GM12892 (cell line): ENCODE data around the gene NDUFAF2.

Experiments used
- POLR2A ChIP-seq: IDR thresholded peaks from 2 replicates; pipeline ENCODE4 v1.6.1; 2011; ENCODE audit warnings: low read depth, low read length, control low read depth
- POLR2AphosphoS5 ChIP-seq: IDR thresholded peaks from 2 replicates; pipeline ENCODE4 v1.6.1; 2011; ENCODE audit warnings: low read depth, low read length, control low read depth

DNA sequence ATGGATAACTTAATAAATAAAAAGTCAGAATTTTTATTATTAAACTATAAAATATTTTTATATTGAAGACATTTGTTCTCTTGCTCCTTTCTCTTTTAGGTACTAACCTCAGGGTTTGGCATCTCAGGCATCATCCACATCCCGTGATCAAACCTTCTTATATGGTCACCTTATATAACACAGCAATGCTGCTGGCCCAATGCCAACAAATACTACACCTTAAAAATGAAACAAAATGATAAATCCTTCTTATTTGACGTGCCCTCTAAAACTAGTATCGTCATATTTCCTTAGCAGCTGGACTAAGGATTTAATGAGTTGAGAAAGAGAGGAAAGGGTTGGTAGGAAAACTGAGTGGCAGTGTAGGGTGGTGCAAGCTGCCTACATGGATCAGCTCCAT, 56.6 kb downstream of the NDUFAF2 start:
- TF ChIP-seq POLR2A (no peak), POLR2AphosphoS5 (no peak)
